Measurements from ENCODE around the gene SLFNL1.

Gene SLFNL1

GRCh38 chr1:41021526-41022308 lies at the start of gene SLFNL1:
Gene SLFNL1, minus strand, starts transcription at chr1:41021725. Its CDS starts 1,065 bp downstream, at chr1:41020660.
- in situ Hi-C loops (cut with MboI; ENCODE audit: low sequenced_read_pairs) = no loop called here

- in situ Hi-C loops (cut with MboI; ENCODE audit: low sequenced_read_pairs) = no loop called here
Observed at GRCh38 chr1:41056907-41057306, 35.4 kb upstream of the SLFNL1 start.

GRCh38 chr1:41053316-41053715 lies 31.8 kb upstream of the SLFNL1 start:
- in situ Hi-C loops (cut with MboI; ENCODE audit: low sequenced_read_pairs) = no loop called here

GRCh38 chr1:41051022-41051421 lies 29.5 kb upstream of the SLFNL1 start:
- in situ Hi-C loops (cut with MboI; ENCODE audit: low sequenced_read_pairs) = no loop called here

- in situ Hi-C loops (cut with MboI; ENCODE audit: low sequenced_read_pairs) = no loop called here
Observed at GRCh38 chr1:41048540-41048939, 27.0 kb upstream of the SLFNL1 start.

- in situ Hi-C loops (cut with MboI; ENCODE audit: low sequenced_read_pairs) = no loop called here
Observed at GRCh38 chr1:41046347-41046775, 24.8 kb upstream of the SLFNL1 start.

- in situ Hi-C loops (cut with MboI; ENCODE audit: low sequenced_read_pairs) = no loop called here
Observed at GRCh38 chr1:41045740-41046139, 24.2 kb upstream of the SLFNL1 start.

GRCh38 chr1:41044187-41044586 lies 22.7 kb upstream of the SLFNL1 start:
- in situ Hi-C loops (cut with MboI; ENCODE audit: low sequenced_read_pairs) = no loop called here

GRCh38 chr1:41041614-41042270 lies 20.2 kb upstream of the SLFNL1 start:
- in situ Hi-C loops (cut with MboI; ENCODE audit: low sequenced_read_pairs) = no loop called here

GRCh38 chr1:41038110-41038509 lies 16.6 kb upstream of the SLFNL1 start:
- in situ Hi-C loops (cut with MboI; ENCODE audit: low sequenced_read_pairs) = no loop called here

- in situ Hi-C loops (cut with MboI; ENCODE audit: low sequenced_read_pairs) = no loop called here
Observed at GRCh38 chr1:41037116-41037903, 15.8 kb upstream of the SLFNL1 start.

- in situ Hi-C loops (cut with MboI; ENCODE audit: low sequenced_read_pairs) = no loop called here
Observed at GRCh38 chr1:41033272-41033671, 11.7 kb upstream of the SLFNL1 start.

- in situ Hi-C loops (cut with MboI; ENCODE audit: low sequenced_read_pairs) = no loop called here
Observed at GRCh38 chr1:41032147-41032546, 10.6 kb upstream of the SLFNL1 start.

- in situ Hi-C loops (cut with MboI; ENCODE audit: low sequenced_read_pairs) = no loop called here
Observed at GRCh38 chr1:41030872-41031616, 9.5 kb upstream of the SLFNL1 start.

GRCh38 chr1:41028034-41028642 lies 6.6 kb upstream of the SLFNL1 start:
- in situ Hi-C loops (cut with MboI; ENCODE audit: low sequenced_read_pairs) = no loop called here

- in situ Hi-C loops (cut with MboI; ENCODE audit: low sequenced_read_pairs) = no loop called here
Observed at GRCh38 chr1:41025979-41026819, 4.7 kb upstream of the SLFNL1 start.

- in situ Hi-C loops (cut with MboI; ENCODE audit: low sequenced_read_pairs) = no loop called here
Observed at GRCh38 chr1:41024953-41025352, 3.4 kb upstream of the SLFNL1 start.

- in situ Hi-C loops (cut with MboI; ENCODE audit: low sequenced_read_pairs) = no loop called here
Observed at GRCh38 chr1:41023279-41023990, 1.9 kb upstream of the SLFNL1 start.

- in situ Hi-C loops (cut with MboI; ENCODE audit: low sequenced_read_pairs) = no loop called here
Observed at GRCh38 chr1:41022424-41022823, 899 bp upstream of the SLFNL1 start.

All from hTERT RPE-1 (cell line).